Pancreas (tissue), 10 donors: Measurements from ENCODE around the gene RYR3. TPM values are rescaled to one million over a fixed set of nuclear protein-coding genes. Genes with fewer than 3 reads are reported as not detected.

Source experiments
- ATAC-seq, 4 donors: fragments of 200-7000 bp; cut with Tn5 transposase; one replicate each; pipeline versions ENCODE4 v1.8.0 to v1.9.1; 2020; ENCODE audit warnings: mild to moderate bottlenecking in 4 of 4, moderate library complexity in 4 of 4
- DNase-seq, 6 donors: peaks; one replicate each; pipeline ENCODE4 v3.0.0-alpha.2; 2020
- FAIRE-seq: peaks from 2 replicates; lab custom pipeline; 2012; peaks lifted over from hg19 to GRCh38; lab: Jason Lieb, UNC
- H3K27ac ChIP-seq, 4 donors: fragments of 200-600 bp; sonication (generic); 1 replicate in 3 of 4; 2 replicates in 1 of 4; pipeline versions ENCODE4 v1.5.0 to v1.8.0; 2020
- H3K27me3 ChIP-seq, 4 donors: fragments of 200-600 bp; one replicate each; pipeline ENCODE4 v1.8.0; 2021
- H3K36me3 ChIP-seq, 3 donors: fragments of 200-600 bp; sonication (generic) in 1 of 3; one replicate each; pipeline versions ENCODE4 v1.5.0 to v1.8.0; 2020 to 2021
- H3K4me1 ChIP-seq, 3 donors: fragments of 200-600 bp; one replicate each; pipeline ENCODE4 v1.8.0; 2021
- H3K4me3 ChIP-seq, 4 donors: fragments of 200-600 bp; sonication (generic) in 2 of 4; one replicate each; pipeline versions ENCODE4 v1.5.0 to v1.8.0; 2020 to 2021
- H3K9me3 ChIP-seq, 4 donors: fragments of 200-600 bp; one replicate each; pipeline ENCODE4 v1.8.0; 2021
- whole genome bisulfite sequencing, 2 donors: extraction: QIAGEN DNeasy Blood & Tissue Kit; methylation state at CpG; one replicate each; pipeline ENCODE4 v1.1.7; 2013; 5-methylcytosine and 5-hydroxymethylcytosine counted together
- intact Hi-C, 3 donors: fragments of 100-400 bp; cut with DNase I; formaldehyde crosslinking; loops; one replicate each; pipeline versions ENCODE4 v1.11.1 to v1.14.2; 2022
- polyA plus RNA-seq, 2 donors: library from polyadenylated mRNA; stranded (reverse); fragments of 200-250 nt; gene quantifications; one replicate each; pipeline ENCODE4 v1.2.3, GENCODE V29; 2013
- total RNA-seq, 6 donors: library from RNA; stranded (reverse); fragmentation: NEBNext Ultra II Directional in 4 of 6; extraction: Animal tissue kit (Norgen Biotek cat#: 25700) in 4 of 6; gene quantifications; one replicate each; pipeline versions ENCODE4 v1.2.1 to v1.2.4, GENCODE V29; 2021 to 2023
- TF ChIP-seq, protein P1 (sequence below), 4 donors: fragments of 200-600 bp; sonication (generic) in 3 of 4; IDR thresholded peaks; one replicate each; pipeline versions ENCODE4 v1.5.0 to v1.8.0; 2021; ENCODE audit warnings: antibody characterized with exemption in 4 of 4
- donor health status: healthy with polysubstance abuse.
- donor health status: DM: no; HTN: no; CAD: no; lungs with moderate emphysema.
- donor health status: DM: no; HTN: no; CAD: no.
- donor health status: control.
- donor health status: control.
- donor health status: Bipolar disorder and iron deficiency.
- donor health status: DM: yes; HTN: yes; CAD: no.
- donor health status: DM: no; HTN: no; CAD: no.
- donor health status: DM: no; HTN: no; CAD: no.
- donor health status: DM: yes; HTN: yes; CAD: no.

Gene RYR3
- total and polyA plus RNA-seq, 8 donors: 0.03 to 0.52 (median 0.13) TPM

DNA sequence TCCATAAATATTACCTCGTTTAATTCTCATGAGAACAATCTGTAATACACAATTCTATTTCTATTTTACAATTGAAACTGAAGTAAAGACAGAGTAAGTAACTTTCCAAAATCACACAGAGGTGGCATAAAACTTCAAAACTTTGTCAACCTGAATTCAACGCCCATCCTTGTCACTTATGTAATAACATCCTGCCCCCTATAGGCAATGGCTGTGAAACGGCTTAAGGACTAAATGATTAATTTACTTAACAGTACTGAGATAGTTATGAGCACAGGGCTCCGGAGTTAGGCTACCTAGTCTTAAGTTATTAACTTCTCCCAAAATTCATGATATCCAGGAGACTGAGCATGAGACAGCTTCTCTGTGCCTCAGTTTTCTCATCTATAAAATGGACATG lies 364.5 kb downstream of the RYR3 start:
- no peak for FAIRE-seq
- H3K36me3 ChIP-seq: no peaks in the 10 kb centered on the region
- H3K27me3 ChIP-seq: peaks cover 0 to 6% (median 0%) of the 10 kb centered on the region in 4 donors
- H3K4me3 ChIP-seq: no peak overlapping the region
- no peaks in the 10 kb centered on the region for H3K4me1 ChIP-seq
- 16 to 20% methylated on average over 4 of the region's 4 CpGs for WGBS, 2 donors
- DNase-seq: no peak
- no peak for ATAC-seq
- TF ChIP-seq, protein P1, sequence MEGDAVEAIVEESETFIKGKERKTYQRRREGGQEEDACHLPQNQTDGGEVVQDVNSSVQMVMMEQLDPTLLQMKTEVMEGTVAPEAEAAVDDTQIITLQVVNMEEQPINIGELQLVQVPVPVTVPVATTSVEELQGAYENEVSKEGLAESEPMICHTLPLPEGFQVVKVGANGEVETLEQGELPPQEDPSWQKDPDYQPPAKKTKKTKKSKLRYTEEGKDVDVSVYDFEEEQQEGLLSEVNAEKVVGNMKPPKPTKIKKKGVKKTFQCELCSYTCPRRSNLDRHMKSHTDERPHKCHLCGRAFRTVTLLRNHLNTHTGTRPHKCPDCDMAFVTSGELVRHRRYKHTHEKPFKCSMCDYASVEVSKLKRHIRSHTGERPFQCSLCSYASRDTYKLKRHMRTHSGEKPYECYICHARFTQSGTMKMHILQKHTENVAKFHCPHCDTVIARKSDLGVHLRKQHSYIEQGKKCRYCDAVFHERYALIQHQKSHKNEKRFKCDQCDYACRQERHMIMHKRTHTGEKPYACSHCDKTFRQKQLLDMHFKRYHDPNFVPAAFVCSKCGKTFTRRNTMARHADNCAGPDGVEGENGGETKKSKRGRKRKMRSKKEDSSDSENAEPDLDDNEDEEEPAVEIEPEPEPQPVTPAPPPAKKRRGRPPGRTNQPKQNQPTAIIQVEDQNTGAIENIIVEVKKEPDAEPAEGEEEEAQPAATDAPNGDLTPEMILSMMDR (IDR thresholded peaks at IDR 0.05): peak in 1 of 4 donors; percentile 11
- H3K9me3 ChIP-seq: no peaks in the 10 kb centered on the region
- H3K27ac ChIP-seq: no peak overlapping the region
- intact Hi-C loops: no loop called here

DNA sequence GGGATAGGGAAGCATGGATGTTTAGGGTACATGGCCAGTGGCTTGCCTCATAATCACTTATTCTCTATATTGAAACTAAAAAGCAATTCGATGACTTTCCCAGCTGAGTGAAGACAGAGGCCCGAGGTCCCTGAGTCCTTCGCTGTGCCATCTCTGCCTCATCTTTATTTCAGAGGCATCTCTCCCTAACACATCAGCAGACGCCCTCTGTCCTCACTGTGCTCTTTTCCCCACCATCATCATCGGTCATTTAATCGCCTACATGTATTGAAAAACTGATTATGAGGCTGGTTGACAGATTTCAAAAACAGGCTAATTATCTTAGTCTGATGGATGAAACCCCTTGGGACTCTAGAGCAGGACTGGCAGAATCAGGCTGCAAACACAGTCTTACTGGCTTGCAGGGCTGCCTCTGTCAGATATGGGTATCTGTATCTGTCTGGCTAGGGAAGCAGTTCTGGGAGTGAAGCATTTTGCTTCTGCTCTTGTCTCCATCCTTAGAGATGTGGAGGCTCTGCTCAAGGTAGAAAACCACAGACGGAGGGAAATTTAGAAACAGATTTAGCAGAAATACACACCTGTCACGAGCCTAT lies 366.6 kb downstream of the RYR3 start:
- TF ChIP-seq, protein P1 (IDR thresholded peaks at IDR 0.05): no peak
- intact Hi-C loops: no loop called here
- no peaks in the 10 kb centered on the region for H3K36me3 ChIP-seq
- H3K9me3 ChIP-seq: no peaks in the 10 kb centered on the region
- FAIRE-seq (no peak), ATAC-seq (no peak), DNase-seq (no peak)
- no peak overlapping the region for H3K4me3 ChIP-seq
- H3K27me3 ChIP-seq: peaks cover 0 to 6% (median 0%) of the 10 kb centered on the region in 4 donors
- WGBS, 2 donors: 68 to 70% methylated on average over 8 of the region's 8 CpGs
- no peaks in the 10 kb centered on the region for H3K4me1 ChIP-seq
- H3K27ac ChIP-seq: no peak overlapping the region

DNA sequence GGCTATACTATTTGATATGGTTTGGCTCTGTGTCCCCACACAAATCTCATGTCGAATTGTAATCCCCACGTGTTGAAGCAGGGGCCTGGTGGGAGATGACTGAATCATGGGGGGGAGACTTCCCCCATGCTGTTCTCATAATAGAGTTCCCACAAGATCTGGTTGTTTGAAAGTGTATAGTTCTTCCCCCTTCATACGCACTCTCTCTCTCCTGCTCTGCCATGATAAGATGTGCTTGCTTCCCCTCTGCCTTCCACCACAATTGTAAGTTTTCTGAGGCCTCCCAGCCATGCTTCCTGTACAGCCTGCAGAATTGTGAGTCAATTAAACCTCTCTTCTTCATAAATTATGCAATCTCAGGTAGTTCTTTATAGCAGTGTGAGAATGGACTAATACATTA lies 367.4 kb downstream of the RYR3 start:
- no peaks in the 10 kb centered on the region for H3K9me3 ChIP-seq
- no peak overlapping the region for H3K4me3 ChIP-seq
- FAIRE-seq (no peak), ATAC-seq (no peak), DNase-seq (no peak)
- H3K27ac ChIP-seq: no peak overlapping the region
- H3K4me1 ChIP-seq: no peaks in the 10 kb centered on the region
- WGBS, 2 donors: 42 to 49% methylated on average over 3 of the region's 3 CpGs
- no peaks in the 10 kb centered on the region for H3K36me3 ChIP-seq
- peaks cover 0 to 11% (median 0%) of the 10 kb centered on the region in 4 donors for H3K27me3 ChIP-seq
- TF ChIP-seq, protein P1 (IDR thresholded peaks at IDR 0.05): no peak
- intact Hi-C loops: no loop called here

DNA sequence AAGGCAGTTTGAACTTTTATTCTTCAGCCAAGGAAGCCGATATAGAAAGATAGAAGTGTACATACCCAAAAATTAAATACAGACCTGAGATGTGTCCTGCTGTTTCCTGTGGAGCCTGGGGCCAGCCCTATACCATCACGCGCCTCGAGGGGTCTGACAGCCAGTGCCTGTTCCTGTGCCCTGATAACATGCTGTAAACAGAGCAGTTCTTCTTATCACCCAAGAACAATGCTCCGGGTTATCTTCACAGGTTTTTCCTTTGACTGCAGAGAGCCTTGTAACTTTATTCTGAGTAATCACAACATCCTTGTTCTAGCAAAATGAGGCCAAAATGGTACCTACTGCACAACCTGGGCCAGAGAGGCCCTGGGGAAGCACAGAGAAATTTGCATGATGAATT lies 367.8 kb downstream of the RYR3 start:
- 38 to 47% methylated on average over 5 of the region's 5 CpGs for WGBS, 2 donors
- FAIRE-seq (no peak), DNase-seq (no peak), ATAC-seq (no peak)
- Histone ChIP-seq H3K27me3 (peaks cover 0 to 15% (median 0%) of the 10 kb centered on the region in 4 donors), H3K36me3 (no peaks in the 10 kb centered on the region), H3K9me3 (no peaks in the 10 kb centered on the region), H3K27ac (no peak overlapping the region), H3K4me1 (no peaks in the 10 kb centered on the region), H3K4me3 (no peak overlapping the region)
- TF ChIP-seq, protein P1 (IDR thresholded peaks at IDR 0.05): no peak
- intact Hi-C loops: no loop called here

DNA sequence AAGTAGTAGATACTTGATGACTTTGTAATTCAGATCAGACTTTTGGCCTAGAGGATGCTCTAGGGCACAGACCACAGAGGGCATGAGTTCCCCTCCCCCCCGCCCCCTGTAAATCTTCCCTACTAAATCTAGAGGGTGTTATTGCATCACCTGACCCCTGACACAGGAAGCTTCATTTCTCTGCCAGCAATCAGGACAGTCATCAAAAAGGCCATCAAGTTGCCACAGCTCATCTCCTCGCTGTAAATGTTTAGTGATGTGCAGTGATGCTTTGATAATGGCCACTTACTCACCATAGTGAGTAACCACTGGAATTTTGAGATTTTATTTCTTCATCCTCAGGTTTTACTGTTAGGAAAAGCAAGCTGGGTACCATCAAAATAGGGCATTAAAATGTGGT lies 368.3 kb downstream of the RYR3 start:
- no peak for DNase-seq
- H3K36me3 ChIP-seq: no peaks in the 10 kb centered on the region
- H3K27ac ChIP-seq: no peak overlapping the region
- TF ChIP-seq, protein P1 (IDR thresholded peaks at IDR 0.05): no peak
- no peaks in the 10 kb centered on the region for H3K4me1 ChIP-seq
- H3K27me3 ChIP-seq: peaks cover 0 to 15% (median 0%) of the 10 kb centered on the region in 4 donors
- 56 to 60% methylated on average over 2 of the region's 2 CpGs for WGBS, 2 donors
- intact Hi-C loops: no loop called here
- ATAC-seq: no peak
- no peaks in the 10 kb centered on the region for H3K9me3 ChIP-seq
- no peak overlapping the region for H3K4me3 ChIP-seq
- no peak for FAIRE-seq
